Measurements from ENCODE around the gene ITGA1. TPM values are rescaled to one million over a fixed set of nuclear protein-coding genes. Genes with fewer than 3 reads are reported as not detected.
"Not testable (repeated sequence)": the region's sequence is repeated elsewhere in the genome, so short reads cannot be mapped to it uniquely, and the experiment has no call there.

ITGA1 gene
- total and polyA plus RNA-seq, 2 donors: 53.9 to 303 TPM

DNA sequence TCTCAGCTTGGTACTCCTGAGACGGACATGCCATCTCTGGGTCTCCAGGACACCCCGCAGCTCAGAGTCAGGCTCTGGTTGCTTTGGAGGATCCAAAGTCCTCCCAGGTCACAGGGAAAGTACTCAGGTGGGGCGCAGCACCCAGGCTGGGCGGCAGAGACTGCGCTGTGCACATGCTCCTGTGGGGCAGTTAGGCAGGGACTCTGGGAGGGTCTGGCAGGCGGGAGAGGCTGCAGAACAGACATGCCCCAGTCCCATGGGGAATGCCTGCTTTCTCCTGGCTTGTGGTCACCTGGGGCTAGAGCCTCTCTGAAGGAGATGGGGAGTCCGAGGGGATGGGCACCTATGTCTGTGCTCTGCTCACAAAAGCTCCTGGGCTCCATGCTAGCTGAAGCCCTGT is 156.1 kb downstream of the ITGA1 start:
- no peaks in the 10 kb centered on the region for H3K36me3 ChIP-seq (ENCODE audit: insufficient read depth)
- H3K4me3 ChIP-seq (ENCODE audit: low read depth, low read length): no peak overlapping the region
- 98% methylated on average over 7 of the region's 7 CpGs for WGBS
- no peaks in the 10 kb centered on the region for H3K4me1 ChIP-seq (ENCODE audit: insufficient read depth)
- no peak overlapping the region for H3K27ac ChIP-seq (ENCODE audit: low read depth)
- no peak for DNase-seq (ENCODE audit: extremely low spot score)

DNA sequence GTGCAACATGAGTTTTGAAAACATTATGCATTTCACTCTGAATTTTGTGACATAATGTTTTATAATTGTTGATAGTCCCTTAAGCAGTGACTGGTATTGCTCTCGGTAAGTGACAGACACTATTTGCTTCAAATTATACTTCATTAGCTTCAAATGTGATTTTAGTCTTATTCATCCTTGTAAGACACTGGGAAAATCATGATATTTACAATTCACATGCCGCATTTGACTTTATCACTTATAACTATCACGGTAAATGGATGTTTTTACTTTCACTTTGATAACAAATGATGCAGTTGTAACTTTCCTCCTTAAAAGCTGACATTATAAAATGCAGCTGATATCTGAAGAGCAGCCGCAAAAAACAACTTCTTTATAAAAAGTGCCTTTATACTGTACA is 157.3 kb downstream of the ITGA1 start:
- Histone ChIP-seq H3K4me1 (ENCODE audit: insufficient read depth) (no peaks in the 10 kb centered on the region), H3K27ac (ENCODE audit: low read depth) (no peak overlapping the region), H3K4me3 (ENCODE audit: low read depth, low read length) (no peak overlapping the region), H3K36me3 (ENCODE audit: insufficient read depth) (no peaks in the 10 kb centered on the region)
- DNase-seq (ENCODE audit: extremely low spot score): no peak
- 25% methylated on average over 4 of the region's 4 CpGs for WGBS

DNA sequence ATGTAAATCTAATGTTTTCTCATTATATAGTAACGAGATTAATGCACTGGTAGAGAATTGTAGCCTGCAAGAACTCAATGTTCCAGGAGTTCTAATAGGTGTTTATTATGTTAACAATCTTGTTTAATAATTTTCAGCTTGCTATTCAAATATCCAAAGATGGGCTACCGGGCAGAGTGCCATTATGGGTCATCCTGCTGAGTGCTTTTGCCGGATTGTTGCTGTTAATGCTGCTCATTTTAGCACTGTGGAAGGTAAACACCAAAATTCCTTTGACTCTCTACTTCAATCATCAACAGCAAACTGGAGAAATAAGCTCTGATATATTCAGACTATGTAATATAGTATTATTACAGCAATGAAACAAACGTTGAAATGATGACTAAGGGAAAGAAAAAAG is 159.5 kb downstream of the ITGA1 start:
- Histone ChIP-seq H3K36me3 (ENCODE audit: insufficient read depth) (no peaks in the 10 kb centered on the region), H3K27ac (ENCODE audit: low read depth) (no peak overlapping the region), H3K4me1 (ENCODE audit: insufficient read depth) (no peaks in the 10 kb centered on the region), H3K4me3 (ENCODE audit: low read depth, low read length) (no peak overlapping the region)
- DNase-seq (ENCODE audit: extremely low spot score): no peak
- WGBS: 39% methylated on average over 4 of the region's 4 CpGs

DNA sequence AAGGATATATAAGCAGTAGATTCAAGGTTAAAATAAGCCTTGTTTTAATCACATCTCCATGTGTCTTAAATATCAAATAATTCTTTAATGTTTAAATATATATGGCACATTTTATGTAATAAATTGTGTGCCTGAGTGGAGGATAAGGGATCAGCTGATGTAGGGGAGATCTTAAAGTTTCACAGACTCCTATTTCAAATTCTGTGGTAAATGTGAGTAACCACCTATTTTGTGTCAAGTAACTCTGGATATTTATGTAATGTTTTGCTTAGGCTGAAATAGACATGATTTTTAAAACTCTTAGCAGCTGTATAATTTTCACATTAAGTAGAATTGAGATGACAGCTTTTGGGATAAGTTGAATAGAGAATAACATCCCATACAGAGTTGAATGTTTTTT is 160.1 kb downstream of the ITGA1 start:
- Histone ChIP-seq H3K36me3 (ENCODE audit: insufficient read depth) (no peaks in the 10 kb centered on the region), H3K4me1 (ENCODE audit: insufficient read depth) (no peaks in the 10 kb centered on the region), H3K27ac (ENCODE audit: low read depth) (no peak overlapping the region), H3K4me3 (ENCODE audit: low read depth, low read length) (no peak overlapping the region)
- no peak for DNase-seq (ENCODE audit: extremely low spot score)

DNA sequence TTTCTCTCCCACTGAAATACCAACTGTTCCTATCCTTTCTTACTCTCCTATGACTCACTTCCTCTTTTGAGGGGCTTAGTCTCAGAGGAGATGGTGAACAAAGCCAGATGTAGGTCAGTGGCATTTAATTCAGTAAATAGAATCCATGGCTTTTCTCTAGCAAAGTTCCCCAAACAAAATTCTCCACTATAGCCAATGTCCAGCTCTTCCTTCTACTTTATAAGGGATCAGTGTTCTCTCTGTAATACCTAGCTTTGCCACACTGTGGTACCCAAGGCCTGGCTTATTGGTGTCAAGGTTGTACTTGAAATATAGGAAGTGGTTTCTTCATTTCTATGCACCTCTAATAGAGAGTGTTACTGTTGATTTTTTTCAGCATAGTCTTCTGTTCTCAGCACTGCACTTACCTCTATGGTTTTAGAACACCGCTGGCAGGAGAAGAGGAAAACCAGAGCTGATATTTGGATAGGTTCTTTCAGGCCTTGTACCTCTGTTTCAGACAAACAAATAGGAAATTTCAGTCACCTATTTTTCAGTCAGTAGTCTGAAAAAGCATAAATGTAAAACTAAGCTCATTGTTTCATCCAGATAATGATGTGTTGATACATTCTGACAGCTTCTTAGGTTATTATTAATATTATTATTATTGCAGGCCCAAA is 160.8 kb downstream of the ITGA1 start:
- DNase-seq (ENCODE audit: extremely low spot score): peak; percentile 51
- H3K27ac ChIP-seq (ENCODE audit: low read depth): no peak overlapping the region
- H3K4me1 ChIP-seq (ENCODE audit: insufficient read depth): no peaks in the 10 kb centered on the region
- 52% methylated on average over 1 of the region's 1 CpG for WGBS
- H3K36me3 ChIP-seq (ENCODE audit: insufficient read depth): no peaks in the 10 kb centered on the region
- no peak overlapping the region for H3K4me3 ChIP-seq (ENCODE audit: low read depth, low read length)

DNA sequence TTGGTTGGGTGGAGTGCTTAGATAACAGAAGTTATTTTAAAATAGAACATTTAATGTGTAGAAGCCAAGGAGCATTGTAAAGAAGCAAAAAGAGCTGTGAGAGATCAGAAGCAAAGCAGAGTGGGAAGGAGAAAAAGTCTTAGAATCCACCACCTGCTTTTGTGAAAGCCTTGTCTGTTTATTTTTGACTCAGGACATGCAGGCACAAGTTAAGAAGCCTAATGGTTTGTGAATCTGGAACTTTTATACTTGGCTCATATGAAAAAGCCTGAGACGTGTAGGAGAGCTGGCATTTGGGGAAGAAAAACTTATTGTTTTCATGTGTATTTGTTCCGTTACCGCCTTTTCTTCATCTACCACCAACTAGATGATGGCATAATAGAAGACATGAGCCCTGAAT is 163.0 kb downstream of the ITGA1 start:
- Histone ChIP-seq H3K27ac (ENCODE audit: low read depth) (no peak overlapping the region), H3K4me1 (ENCODE audit: insufficient read depth) (no peaks in the 10 kb centered on the region), H3K4me3 (ENCODE audit: low read depth, low read length) (no peak overlapping the region), H3K36me3 (ENCODE audit: insufficient read depth) (no peaks in the 10 kb centered on the region)
- WGBS: 74% methylated on average over 3 of the region's 3 CpGs
- DNase-seq (ENCODE audit: extremely low spot score): peak; percentile 25

DNA sequence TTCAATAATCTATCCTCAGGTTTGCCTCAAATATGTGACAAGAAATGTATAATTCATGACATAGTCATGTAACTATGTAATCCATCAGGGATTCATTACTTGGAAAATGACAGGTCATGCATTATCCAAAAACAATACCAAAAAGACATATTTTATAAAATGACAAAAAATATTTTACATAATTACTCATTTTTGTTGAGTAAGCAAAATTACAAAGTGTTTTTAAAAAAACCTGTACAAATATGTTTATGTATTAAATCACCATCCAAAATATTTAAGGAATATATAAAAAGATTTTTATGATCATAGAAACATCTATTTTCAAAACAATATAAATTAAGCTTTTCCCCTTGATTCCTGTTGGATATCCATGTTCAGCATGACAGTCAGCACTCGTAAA is 164.8 kb downstream of the ITGA1 start:
- H3K4me3 ChIP-seq (ENCODE audit: low read depth, low read length): no peak overlapping the region
- no peak for DNase-seq (ENCODE audit: extremely low spot score)
- H3K36me3 ChIP-seq (ENCODE audit: insufficient read depth): no peaks in the 10 kb centered on the region
- WGBS: 94% methylated on average over 1 of the region's 1 CpG
- no peaks in the 10 kb centered on the region for H3K4me1 ChIP-seq (ENCODE audit: insufficient read depth)
- H3K27ac ChIP-seq (ENCODE audit: low read depth): no peak overlapping the region

DNA sequence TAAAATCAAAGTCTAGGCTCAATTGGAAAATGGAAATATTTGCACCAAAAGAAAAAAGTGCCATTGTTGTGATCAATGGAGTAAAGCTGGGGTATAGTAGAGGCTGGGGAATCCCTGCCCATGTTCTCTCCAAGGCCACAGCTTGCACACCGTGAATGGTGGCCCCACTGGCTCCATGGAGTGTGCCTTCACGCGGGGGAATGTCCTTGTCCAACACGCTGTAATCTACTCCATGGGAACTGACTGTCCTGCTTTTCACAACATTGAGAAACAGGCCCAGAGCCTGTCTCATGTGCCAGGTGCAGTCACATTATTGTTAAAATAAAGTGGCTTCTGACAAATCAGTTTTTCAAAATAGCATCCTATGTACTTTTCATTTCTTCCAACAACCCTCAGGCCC is 168.3 kb downstream of the ITGA1 start:
- H3K36me3 ChIP-seq (ENCODE audit: insufficient read depth): no peaks in the 10 kb centered on the region

DNA sequence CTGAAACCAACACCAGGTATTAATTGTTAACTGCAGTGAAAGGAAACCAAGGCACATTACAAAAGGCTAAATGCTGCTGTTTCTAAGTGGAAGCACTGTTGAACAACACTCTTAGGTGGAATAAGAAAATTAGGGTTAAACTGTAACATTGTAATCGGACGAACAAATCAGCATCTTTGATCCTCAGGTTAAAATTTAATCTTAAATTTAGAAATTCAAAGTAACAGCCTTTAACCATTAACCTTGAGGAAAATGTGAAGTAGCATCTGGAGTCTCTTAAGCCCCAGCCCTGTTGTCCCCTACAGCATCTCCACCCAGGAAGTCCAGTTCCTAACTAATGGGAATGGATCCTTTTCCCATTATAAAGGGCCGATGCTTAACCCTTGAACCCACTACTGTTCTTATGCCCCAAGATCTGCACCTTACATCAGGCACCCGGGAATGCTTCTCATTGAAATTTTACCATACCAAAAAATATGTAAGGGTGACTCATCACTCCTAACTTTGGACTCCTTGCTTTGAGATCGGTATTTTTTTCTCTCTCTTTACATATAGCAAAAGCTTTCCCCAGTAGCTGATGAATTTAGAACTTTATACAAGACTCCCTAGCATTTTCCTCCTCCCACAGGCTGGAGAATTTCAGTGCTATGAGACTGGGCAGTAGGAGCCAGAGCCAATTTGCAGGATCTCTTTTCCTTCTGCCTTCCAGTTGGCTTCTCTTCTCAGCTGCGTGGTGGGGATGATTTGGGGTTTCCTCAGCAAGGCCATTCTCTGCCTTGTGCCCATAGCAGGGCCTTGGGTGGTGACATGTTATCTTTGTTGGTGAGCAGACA is 169.4 kb downstream of the ITGA1 start:
- no peaks in the 10 kb centered on the region for H3K4me1 ChIP-seq (ENCODE audit: insufficient read depth)
- no peaks in the 10 kb centered on the region for H3K36me3 ChIP-seq (ENCODE audit: insufficient read depth)
- no peak for DNase-seq (ENCODE audit: extremely low spot score)
- WGBS: 85% methylated on average over 6 of the region's 6 CpGs
- no peak overlapping the region for H3K27ac ChIP-seq (ENCODE audit: low read depth)
- H3K4me3 ChIP-seq (ENCODE audit: low read depth, low read length): no peak overlapping the region

More for the DNA sequence above, 168.3 kb downstream of the ITGA1 start:
- DNase-seq (ENCODE audit: extremely low spot score): no peak
- Histone ChIP-seq H3K4me1 (ENCODE audit: insufficient read depth) (no peaks in the 10 kb centered on the region), H3K4me3 (ENCODE audit: low read depth, low read length) (no peak overlapping the region), H3K27ac (ENCODE audit: low read depth) (no peak overlapping the region)
- WGBS: 94% methylated on average over 4 of the region's 4 CpGs

DNA sequence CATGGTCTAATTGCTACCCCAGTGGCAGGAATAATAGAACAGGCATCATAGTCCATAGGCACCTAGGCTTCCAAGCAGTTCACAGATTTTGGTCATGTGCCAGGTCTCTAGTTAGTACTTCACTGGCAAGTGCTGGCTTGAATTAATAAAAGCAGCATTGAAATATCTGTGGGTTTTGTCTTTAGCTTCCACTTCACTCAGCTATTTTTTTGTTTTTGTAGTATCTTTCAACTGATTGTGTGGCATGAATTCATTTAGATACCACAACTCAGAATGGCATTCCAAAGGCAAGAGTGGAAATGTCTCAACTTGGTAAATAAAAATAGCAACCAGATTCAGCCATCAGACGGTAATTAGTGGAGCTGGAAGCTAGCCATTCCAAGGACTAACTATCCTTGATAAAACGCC is 173.6 kb downstream of the ITGA1 start:
- no peak for DNase-seq (ENCODE audit: extremely low spot score)
- Histone ChIP-seq H3K4me1 (ENCODE audit: insufficient read depth) (no peaks in the 10 kb centered on the region), H3K4me3 (ENCODE audit: low read depth, low read length) (no peak overlapping the region), H3K27ac (ENCODE audit: low read depth) (no peak overlapping the region), H3K36me3 (ENCODE audit: insufficient read depth) (no peaks in the 10 kb centered on the region)
- WGBS: 43% methylated on average over 2 of the region's 2 CpGs

DNA sequence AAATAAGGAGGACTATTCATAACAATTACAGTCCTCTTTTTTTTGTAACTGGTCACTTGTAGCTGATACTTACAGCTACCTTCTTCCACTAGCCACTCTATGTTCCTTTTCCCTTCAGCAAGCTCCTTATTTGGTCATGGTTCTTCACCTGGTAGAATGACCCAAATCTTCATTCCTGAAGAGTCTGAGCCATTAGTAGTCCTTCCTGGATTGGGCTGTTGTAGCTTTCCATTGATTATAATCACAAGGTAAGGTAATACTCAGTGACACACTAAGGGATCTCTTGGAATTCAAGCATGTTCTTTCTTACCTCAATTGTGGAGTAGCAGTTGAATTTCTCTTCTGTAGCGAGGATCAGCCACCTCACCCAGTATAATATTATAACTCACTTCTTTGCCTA is 175.9 kb downstream of the ITGA1 start:
- 95% methylated on average over 1 of the region's 1 CpG for WGBS
- H3K27ac ChIP-seq (ENCODE audit: low read depth): no peak overlapping the region
- H3K4me1 ChIP-seq (ENCODE audit: insufficient read depth): no peaks in the 10 kb centered on the region
- no peaks in the 10 kb centered on the region for H3K36me3 ChIP-seq (ENCODE audit: insufficient read depth)
- no peak for DNase-seq (ENCODE audit: extremely low spot score)
- H3K4me3 ChIP-seq (ENCODE audit: low read depth, low read length): no peak overlapping the region

DNA sequence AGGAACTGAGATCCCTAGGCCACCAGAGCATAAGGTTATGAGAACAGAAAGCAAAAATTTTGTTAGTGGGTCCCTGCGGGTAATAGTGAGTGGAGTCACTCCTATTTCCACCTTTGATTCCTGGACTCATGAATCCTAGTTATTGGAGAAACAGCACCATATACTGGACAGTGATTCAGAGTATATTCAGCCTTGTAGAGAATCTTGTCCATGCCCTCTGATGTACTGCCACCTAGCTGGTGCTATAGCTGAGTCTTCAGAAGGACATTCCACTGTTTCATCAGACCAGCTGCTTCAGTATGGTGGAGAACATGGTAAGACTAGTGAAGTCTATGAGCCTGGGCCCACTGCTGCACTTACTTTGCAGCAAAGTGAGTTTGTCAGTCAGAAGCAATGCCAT is 176.4 kb downstream of the ITGA1 start:
- H3K36me3 ChIP-seq (ENCODE audit: insufficient read depth): no peaks in the 10 kb centered on the region
- H3K4me1 ChIP-seq (ENCODE audit: insufficient read depth): no peaks in the 10 kb centered on the region
- H3K4me3 ChIP-seq (ENCODE audit: low read depth, low read length): no peak overlapping the region
- 93% methylated on average over 1 of the region's 1 CpG for WGBS
- DNase-seq (ENCODE audit: extremely low spot score): no peak
- H3K27ac ChIP-seq (ENCODE audit: low read depth): no peak overlapping the region

DNA sequence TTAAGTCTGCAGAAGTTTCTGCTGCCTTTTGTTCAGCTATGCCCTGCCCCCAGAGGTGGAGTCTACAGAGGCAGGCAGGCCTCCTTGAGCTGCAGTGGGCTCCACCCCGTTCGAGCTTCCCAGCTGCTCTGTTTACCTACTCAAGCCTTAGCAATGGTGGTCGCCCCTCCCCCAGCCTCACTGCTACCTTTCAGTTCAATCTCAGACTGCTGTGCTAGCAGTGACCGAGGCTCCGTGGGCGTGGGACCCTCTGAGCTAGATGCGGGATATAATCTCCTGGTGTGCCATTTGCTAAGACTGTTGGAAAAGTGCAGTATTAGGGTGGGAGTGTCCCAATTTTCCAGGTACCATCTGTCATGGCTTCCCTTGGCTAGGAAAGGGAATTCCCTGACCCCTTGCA is 188.4 kb downstream of the ITGA1 start:
- not testable (repeated sequence) for H3K36me3 ChIP-seq (ENCODE audit: insufficient read depth); H3K27ac ChIP-seq (ENCODE audit: low read depth); H3K4me1 ChIP-seq (ENCODE audit: insufficient read depth); H3K4me3 ChIP-seq (ENCODE audit: low read depth, low read length); DNase-seq (ENCODE audit: extremely low spot score)
- WGBS: 94% methylated on average over 7 of the region's 7 CpGs

DNA sequence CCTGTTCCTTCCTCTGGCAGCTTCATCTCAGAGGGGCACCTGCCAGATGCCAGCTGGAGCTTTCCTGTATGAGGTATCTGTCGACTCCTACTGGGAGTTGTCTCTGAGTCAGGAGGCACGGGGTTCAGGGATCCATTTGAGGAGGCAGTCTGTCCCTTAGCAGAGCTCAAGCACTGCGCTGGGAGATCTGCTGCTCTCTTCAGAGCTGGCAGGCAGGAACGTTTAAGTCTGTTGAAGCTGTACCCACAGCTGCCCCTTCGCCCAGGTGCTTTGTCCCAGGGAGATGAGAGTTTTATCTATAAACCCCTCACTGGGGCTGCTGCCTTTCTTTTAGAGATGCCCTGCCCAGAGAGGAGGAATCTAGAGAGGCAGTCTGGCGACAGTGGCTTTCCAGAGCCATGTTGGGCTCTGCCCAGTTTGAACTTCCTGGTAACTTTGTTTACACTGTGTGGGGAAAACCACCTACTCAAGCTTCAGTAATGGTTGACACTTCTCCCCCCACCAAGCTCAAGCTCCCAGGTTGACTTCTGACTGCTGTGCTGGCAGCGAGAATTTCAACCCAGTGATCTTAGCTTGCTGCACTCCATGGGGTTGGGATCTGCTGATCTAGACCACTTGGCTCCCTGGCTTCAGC is 189.7 kb downstream of the ITGA1 start:
- Histone ChIP-seq H3K4me3 (ENCODE audit: low read depth, low read length) (no peak overlapping the region), H3K36me3 (ENCODE audit: insufficient read depth) (no peaks in the 10 kb centered on the region)
- 94% methylated on average over 7 of the region's 7 CpGs for WGBS

More for the DNA sequence above, 189.7 kb downstream of the ITGA1 start:
- Histone ChIP-seq H3K4me1 (ENCODE audit: insufficient read depth) (no peaks in the 10 kb centered on the region), H3K27ac (ENCODE audit: low read depth) (no peak overlapping the region)
- DNase-seq (ENCODE audit: extremely low spot score): no peak
